SH-SY5Y (cell line): ENCODE measurements around the gene RRAS2.

Source experiments
- GATA2 ChIP-seq: IDR thresholded peaks from 2 replicates; pipeline ENCODE4 v1.6.1; 2011; ENCODE audit warnings: mild to moderate bottlenecking, low read depth, low read length
- GATA3 ChIP-seq: IDR thresholded peaks from 2 replicates; pipeline ENCODE4 v1.6.1; 2011; ENCODE audit warnings: low read depth, mild to moderate bottlenecking, low read length, moderate library complexity

DNA sequence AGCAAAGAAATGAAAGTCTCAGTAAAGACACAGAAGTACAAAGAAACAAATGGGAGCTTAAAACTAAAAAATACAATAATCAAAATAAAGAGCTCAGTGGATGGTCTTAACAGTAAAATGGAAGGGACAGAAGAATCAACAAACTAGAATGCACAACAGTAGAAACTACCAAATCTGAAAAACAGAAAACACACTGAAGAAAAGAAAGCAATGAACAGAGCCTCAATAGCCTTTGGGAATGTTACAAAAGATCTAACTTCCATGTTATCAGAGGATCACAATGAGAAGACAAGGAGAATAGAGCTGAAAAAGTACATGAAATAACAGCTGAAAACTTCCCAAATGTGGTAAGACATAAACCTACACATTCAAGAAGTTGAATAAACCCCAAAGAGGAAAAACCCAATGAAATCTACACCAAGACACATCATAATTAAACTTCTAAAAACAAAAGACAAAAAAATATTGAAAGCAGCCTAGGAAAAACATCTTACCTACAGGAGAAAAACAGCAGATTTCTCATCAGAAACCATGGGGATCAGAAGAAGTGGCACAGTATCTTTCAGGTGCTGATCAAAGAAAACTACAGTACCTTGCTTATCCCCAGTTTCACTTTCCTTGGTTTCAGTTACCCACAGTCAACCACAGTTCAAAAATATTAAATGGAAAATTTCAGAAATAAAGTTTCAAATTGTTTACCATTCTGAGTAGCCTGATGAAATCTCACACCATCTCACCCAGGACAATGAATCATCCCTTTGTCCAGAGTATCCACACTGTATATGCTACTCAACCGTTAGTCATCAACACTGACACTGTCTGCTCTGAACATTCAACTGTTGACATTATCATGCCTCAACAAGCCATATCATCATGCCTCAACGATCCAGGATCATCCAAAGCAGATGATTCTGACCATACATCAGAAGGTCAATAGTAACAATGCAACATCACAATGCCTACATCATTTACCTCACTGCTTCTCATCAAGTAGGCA lies 22.2 kb downstream of the RRAS2 start:
- no peak for TF ChIP-seq GATA2
- no peak for TF ChIP-seq GATA3
